Breast epithelium (tissue), 3 donors: ENCODE data around the gene CT45A3.

Experiments
- POLR2A ChIP-seq: fragments of 450-650 bp; IDR thresholded peaks from one replicate; pipeline ENCODE4 v1.6.1; 2016; ENCODE audit warnings: antibody characterized with exemption, mild to moderate bottlenecking, moderate library complexity
- POLR2AphosphoS5 ChIP-seq, 3 donors: sonication (generic); formaldehyde crosslinking; IDR thresholded peaks; one replicate each; pipeline ENCODE4 v1.6.1; 2017; ENCODE audit warnings: antibody characterized with exemption in 3 of 3
- TF ChIP-seq, protein P1 (sequence below), 3 donors: fragments of 450-650 bp; IDR thresholded peaks; one replicate each; pipeline ENCODE4 v1.5.1; 2016 to 2017; ENCODE audit warnings: antibody characterized with exemption in 3 of 3, mild to moderate bottlenecking in 3 of 3, moderate library complexity in 3 of 3

- TF ChIP-seq POLR2A (no peak), POLR2AphosphoS5 (IDR thresholded peaks at IDR 0.05) (no peak)
- TF ChIP-seq, protein P1, sequence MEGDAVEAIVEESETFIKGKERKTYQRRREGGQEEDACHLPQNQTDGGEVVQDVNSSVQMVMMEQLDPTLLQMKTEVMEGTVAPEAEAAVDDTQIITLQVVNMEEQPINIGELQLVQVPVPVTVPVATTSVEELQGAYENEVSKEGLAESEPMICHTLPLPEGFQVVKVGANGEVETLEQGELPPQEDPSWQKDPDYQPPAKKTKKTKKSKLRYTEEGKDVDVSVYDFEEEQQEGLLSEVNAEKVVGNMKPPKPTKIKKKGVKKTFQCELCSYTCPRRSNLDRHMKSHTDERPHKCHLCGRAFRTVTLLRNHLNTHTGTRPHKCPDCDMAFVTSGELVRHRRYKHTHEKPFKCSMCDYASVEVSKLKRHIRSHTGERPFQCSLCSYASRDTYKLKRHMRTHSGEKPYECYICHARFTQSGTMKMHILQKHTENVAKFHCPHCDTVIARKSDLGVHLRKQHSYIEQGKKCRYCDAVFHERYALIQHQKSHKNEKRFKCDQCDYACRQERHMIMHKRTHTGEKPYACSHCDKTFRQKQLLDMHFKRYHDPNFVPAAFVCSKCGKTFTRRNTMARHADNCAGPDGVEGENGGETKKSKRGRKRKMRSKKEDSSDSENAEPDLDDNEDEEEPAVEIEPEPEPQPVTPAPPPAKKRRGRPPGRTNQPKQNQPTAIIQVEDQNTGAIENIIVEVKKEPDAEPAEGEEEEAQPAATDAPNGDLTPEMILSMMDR (IDR thresholded peaks at IDR 0.05): no peak
Observed at GRCh38 chrX:135740681-135741149, 27.3 kb downstream of the CT45A3 start.
